HuH-7 (cell line): ENCODE measurements around the gene LIPG.
"Not testable (repeated sequence)": the region's sequence is repeated elsewhere in the genome, so short reads cannot be mapped to it uniquely, and the experiment has no call there.

Experiments used
- DNase-seq: peaks from one replicate; pipeline ENCODE4 v3.0.0; 2011; ENCODE audit warnings: low spot score

LIPG gene

DNA sequence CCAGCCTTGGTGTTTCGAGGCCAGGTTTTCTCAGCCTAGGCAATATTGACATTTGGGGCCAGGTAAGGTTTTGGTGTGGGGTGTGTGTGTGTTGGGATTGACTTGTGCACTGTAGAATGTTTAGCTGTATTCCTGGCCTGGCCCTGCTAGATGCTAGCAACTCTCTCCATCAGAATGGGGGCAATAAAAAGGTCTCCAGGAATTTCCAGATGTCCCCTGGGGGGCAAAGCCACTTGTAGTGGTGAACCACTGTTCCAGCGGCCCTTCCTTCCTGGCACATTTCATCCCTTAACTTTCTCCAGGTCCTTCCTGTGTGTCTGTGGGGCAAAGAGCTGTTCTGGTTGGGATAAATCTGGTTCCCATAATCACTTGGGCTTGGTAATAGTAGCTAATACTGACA lies 12.0 kb downstream of the LIPG start:
- no peak for DNase-seq

DNA sequence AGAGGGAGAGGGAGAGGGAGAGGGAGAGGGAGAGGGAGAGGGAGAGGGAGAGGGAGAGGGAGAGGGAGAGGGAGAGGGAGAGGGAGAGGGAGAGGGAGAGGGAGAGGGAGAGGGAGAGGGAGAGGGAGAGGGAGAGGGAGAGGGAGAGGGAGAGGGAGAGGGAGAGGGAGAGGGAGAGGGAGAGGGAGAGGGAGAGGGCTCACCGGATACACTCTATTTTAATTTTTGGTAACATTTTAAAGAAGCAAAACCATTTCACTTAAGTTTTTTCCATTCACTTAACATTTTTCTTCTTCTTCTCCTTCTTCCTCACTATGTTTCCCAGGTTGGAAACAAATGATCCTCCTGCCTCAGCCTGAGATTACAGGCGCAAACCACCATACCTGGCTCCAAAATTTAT lies 17.2 kb downstream of the LIPG start:
- not testable (repeated sequence) for DNase-seq

DNA sequence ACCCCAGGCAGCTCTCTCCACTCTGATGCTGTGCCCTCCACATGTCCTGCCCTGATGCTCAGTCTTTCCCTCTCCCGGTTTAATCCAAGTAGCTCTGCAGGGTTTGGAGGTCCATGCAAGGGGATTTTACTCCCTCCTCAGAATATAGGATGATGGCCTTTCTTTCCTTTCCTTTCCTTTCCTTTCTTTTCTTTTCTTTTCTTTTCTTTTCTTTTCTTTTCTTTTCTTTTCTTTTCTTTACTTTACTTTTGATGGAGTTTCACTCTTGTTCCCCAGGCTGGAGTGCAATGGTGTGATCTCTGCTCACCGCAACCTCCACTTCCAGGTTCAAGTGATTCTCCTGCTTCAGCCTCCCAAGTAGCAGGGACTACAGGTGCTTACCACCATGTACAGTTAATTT lies 17.7 kb downstream of the LIPG start:
- not testable (repeated sequence) for DNase-seq

DNA sequence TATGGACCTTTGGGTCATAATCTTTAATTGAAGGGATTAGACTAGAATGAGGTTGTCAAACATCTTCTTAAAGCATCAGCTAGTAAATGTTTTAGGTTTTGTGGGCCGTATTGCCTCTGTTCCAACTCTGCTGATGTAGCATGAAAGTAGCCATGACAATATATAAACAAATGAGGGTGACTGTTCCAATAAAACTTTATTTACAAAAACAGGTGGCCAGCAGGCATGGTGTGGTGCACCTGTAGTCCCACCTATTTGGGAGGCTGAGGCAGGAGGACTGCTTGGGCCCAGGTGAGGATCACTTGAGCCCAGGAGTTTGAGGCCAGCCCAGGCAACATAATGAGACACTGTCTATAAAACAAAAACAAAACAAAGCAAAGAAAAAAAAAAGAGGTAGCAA lies 18.4 kb downstream of the LIPG start:
- no peak for DNase-seq

DNA sequence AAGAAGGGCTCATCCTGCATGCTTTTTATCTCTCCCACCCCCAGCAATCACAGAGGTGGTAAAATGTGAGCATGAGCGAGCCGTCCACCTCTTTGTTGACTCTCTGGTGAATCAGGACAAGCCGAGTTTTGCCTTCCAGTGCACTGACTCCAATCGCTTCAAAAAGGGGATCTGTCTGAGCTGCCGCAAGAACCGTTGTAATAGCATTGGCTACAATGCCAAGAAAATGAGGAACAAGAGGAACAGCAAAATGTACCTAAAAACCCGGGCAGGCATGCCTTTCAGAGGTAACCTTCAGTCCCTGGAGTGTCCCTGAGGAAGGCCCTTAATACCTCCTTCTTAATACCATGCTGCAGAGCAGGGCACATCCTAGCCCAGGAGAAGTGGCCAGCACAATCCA lies 19.5 kb downstream of the LIPG start:
- DNase-seq: no peak

DNA sequence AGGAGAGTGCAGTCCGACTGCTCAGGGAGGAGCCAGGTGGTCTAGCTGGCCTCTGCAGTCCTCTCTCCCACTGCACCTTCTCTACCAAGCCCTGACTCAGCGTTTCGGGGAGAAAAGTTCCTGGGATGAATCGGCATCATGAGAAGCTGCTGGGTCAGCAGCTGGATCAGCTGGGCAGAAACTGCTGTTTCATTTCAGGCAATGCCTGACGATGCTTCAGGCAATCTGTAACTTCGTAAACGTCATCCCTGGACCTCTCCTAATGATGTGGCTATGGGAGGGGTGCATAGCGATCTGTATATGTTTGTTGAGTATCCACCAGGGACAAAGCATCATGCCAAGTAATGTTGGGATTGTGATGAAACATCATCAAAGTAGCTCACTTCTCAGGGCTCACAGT lies 20.7 kb downstream of the LIPG start:
- no peak for DNase-seq

DNA sequence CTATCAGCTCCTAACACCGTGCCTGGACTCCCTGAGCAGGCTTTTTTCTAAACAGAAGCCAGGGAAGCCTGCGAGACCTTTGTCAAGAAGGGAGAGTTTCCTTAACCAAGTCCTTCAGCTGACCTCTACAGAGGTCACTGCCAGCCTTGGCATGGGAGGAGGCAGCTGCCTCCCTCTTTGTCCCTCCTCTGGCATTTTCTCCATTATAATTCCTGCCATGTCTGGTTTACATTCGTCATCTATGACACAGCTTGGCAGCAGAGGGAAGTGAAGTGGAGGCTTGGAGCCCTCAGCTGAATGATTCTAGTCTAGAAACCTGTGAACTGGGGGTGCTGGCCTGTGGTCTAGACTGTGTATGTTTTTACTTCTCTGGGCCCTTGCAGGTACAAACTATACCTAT lies 22.5 kb downstream of the LIPG start:
- DNase-seq: no peak

DNA sequence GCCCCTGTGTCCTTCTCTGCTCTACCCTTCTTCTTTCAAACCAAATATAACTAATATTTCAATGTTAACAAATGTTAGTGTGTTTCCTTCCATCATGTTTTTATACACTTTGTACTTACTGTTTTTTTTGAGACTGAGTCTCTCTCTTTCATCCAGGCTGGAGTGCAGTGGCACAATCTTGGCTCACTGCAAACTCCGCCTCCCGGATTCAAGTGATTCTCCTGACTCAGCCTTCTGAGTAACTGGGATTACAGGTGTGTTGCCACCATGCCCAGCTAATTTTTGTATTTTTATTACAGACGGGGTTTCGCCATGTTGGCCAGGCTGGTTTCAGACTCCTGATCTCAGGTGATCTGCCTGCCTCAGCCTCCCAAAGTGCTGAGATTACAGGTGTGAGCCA lies 23.1 kb downstream of the LIPG start:
- not testable (repeated sequence) for DNase-seq

DNA sequence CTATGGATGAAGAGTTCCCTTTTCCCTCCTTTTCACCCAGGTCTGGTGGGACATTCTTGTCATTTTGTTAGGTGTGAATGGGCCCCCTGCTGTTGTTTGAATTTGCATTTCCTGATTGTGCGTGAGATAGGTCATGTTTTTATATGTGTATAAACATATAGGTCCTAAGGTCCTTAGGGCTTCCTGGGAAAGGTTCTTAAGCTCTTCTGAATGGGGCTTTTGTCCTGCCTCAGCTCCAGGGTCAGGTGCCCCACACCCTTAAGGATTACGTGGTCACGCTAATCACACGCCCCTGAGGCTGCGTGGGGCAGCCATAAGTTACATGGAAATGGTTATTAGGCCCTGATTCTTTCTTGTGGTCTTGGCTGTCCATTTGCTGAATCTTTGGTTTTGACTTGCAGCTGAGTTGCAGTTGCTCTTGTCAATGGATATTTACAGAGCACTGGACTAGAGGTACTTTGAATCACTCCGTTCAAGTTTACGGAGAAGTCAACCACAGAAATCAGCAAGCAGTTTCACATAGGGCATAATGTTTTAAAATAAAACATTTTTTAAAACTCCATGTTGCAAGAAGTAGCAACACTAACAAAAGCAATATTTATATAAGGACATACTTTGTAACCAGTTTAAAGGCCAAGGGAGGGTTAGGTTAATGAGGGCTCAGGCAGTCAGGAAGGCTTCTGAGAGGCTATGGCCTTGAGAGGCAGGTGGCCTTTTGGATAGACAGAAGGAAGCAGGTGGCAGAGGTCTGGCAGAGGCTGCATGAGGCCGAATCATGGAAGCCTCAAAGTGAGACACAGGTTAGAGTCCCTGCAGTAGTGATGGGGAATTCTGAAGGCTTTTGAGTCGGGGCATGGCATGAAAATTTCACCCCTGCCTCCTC lies 24.2 kb downstream of the LIPG start:
- DNase-seq: no peak

DNA sequence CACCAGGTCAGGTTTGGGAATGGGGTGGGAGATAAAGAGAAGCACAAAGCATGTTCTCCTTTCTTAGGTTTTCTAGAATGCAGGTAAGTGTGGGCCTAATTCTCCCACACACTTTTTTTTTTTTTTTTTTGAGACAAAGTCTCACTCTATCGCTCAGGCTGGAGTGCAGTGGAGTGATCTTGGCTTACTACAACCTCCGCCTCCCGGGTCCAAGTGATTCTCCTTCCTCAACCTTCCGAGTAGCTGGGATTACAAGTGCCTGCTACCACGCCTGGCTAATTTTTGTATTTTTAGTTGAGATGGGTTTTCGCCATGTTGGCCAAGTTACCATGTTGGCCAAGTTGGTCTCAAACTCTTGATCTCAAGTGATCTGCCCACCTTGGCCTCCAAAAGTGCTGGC lies 26.3 kb downstream of the LIPG start:
- no peak for DNase-seq

DNA sequence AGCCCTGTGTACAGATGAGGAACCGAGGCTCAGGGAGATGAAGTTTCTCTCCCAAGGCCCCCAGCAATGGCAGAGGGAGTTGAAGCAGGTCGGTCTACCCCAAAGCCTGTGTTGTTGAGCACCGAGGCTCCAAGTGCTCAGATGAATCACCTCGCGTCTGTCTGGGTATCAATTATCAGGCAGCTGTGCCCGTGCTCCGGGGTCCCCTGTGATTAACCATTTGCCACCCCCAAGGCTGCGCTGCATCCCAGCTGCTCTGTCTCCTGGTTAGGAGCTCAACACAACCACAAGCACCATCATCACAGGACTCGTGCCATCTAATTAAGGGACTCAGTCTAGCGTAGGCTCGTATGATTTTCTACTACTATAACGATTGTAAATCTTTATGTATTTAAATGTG lies 27.1 kb downstream of the LIPG start:
- DNase-seq: no peak

DNA sequence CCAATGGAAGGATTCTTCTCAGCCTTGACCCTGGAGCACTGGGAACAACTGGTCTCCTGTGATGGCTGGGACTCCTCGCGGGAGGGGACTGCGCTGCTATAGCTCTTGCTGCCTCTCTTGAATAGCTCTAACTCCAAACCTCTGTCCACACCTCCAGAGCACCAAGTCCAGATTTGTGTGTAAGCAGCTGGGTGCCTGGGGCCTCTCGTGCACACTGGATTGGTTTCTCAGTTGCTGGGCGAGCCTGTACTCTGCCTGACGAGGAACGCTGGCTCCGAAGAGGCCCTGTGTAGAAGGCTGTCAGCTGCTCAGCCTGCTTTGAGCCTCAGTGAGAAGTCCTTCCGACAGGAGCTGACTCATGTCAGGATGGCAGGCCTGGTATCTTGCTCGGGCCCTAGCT lies 28.8 kb downstream of the LIPG start:
- DNase-seq: no peak

DNA sequence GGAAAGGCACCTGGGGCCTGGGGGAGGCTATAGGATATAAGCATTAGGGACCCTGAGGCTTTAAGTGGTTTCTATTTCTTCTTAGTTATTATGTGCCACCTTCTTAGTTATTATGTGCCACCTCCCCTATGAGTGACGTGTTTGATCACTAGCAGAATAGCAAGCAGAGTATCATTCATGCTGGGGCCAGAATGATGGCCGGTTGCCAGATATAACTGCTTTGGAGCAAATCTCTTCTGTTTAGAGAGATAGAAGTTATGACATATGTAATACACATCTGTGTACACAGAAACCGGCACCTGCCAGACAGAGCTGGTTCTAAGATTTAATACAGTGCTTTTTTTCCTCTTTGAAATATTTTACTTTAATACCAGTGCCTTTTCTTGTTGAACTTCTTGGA lies 29.4 kb downstream of the LIPG start:
- DNase-seq: no peak

DNA sequence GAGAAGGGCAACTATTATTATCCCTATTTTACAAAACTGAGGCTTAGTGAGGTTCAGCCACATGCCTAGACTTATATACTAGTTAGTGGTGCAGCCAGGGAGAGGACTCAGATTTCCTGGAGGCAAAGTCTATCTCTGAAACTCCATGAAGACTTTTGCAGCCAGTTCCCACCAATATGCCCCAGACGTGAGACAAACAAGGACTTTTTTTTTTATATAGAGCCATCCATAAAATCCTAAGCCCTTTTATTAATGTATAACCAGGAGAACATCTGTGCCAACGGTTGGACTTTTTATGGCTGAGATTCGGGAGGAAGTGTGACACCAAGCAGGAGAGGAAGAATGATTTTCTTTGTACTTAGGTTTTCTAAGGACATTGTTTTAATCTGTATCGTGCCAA lies 29.9 kb downstream of the LIPG start:
- no peak for DNase-seq

DNA sequence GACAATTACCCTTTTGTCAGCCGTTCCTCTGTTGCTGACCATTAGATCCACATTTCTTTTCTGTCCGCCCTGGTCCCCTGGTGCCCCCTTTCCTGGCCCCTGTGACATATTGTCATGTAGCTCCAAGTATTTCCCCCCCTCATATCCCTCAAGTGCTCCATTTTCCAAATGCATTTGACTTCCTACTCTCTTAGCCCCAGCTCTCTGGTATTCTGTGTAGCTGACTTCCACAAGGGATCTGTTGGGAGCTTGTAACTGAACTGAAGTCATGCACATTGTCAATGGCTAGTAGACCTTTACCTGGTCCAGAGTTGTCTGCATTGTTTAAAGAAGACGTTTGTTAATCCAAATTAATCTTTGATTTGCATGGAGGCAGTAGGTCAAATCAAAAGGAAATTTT lies 34.8 kb downstream of the LIPG start:
- DNase-seq: no peak

DNA sequence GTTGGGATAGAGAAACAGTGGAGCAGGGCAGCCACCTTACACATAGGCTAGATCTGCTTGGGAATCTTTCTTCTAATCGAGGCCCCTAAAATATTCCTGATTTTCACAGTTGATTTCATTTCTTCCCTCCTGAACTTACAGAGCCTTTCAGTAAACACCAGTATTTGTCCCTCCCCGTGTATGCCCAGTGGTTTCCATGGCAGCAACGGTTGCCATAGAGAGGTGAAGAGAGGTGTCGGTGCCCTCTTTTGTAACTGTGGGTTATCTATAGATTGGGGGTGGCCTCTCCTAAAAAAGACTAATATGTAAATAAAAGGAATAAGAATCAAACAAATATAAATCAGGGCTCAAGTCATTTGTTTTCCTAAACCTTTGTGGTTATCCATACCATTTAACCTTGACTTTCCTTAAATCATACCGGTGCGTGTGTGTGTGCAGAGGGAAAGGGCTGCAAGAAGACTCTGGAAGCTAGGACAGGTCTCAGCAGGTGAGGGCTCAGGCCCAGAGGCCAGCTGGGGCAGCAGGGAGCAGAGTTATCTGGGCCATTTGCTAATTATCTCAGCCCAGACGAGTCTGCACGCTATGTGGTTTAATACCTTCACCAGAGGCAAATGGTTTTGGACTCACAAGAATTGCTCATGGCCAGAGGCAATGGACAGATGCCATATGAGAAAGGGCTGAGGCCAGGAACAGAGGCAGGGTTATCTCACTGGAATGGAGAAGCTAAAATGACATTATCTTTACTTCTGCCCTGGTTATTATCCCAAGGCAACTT lies 35.5 kb downstream of the LIPG start:
- DNase-seq: no peak

DNA sequence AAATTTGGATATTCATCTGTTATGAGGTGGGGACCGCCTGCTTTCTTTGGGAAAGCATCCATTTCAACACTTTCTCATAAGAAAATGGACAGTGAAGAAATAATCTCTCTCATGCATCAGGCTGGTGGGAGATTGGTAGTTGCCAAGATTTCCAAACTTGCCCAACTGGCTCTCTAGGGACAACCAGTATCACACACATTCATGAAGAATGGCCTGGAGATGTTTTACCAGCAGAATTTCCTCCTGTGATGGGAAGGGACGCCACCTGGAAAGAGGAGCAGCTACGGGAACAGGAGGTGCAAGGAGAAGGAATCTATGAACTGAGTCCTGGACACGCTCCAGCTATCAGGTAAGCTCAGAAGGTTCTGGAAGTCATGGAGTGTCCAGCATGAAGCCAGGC lies 39.4 kb downstream of the LIPG start:
- DNase-seq: no peak

DNA sequence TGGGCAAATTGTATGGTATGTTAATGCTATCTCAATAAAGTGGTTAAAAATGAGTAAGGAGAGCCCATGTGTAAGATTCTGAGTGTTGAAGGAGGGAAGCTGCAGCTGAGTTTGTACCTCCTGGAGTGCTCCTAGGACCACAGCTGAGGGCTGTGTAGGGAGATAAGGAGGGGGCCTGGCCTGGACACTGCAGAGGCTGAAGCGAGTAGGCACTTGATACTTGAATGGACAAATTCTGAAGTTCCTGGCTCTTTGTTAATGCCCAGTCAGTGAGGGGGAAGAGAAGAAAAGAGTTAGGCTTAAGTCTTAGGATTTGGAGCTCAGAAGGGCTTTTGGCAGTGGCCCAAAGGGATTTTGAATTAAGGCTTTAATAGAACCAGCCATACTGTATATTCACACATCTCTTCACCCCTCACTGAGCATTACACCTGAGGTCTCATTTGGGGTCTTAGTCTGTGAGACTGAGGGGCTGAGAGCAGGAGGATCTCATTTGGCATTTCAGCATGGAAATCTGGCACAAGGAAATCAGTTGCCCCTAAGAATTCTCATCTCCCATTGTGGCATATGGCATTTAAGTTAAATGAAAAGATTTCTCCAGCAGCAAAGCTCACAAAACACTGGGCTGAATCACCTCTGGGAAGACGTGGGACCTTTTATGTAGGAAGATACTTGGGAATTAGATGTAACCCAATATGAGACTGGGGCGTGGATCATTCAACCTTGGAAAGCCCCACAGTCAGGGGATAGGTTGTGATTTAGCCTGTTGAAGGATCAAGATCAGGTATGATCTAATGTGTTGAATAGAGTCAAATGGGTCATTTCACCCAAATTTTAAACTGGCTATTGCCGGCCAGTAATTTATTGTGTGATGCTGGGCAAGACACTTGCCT lies 46.8 kb downstream of the LIPG start:
- no peak for DNase-seq

DNA sequence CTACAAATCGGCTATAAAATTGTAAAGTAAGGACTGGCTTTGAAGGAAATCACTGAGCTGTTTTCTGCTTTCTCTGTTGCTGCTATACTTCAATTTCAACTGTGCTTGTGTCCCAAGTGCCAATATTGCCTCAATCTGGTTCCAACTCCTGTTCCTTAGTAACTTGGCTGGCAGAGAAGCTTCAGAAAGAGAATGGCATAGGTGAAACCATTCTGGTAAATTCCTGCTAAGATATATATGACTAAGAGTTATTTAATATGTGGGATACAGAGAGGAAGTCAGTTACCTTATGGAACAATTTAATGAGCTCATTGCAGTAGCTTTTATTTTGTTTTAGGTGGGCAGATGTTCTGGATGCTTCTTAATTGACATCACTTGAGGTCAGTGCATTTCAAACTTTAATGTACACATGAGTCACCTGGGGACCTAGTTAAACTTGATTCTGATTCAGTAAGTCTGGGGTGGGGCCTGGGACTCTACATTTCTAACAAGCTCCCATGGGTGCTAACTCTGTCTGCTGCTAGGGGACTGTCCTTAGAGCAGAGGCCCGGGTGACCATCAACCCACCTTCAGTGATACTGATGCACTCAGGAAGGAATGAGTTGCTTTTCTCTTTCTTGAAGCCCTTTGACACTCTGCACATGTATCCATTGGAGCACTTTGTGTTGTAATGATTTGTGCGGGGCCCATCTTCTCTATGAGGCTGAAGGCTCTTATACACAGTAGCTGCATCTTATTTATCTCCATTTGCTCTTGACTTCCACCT lies 47.6 kb downstream of the LIPG start:
- no peak for DNase-seq

DNA sequence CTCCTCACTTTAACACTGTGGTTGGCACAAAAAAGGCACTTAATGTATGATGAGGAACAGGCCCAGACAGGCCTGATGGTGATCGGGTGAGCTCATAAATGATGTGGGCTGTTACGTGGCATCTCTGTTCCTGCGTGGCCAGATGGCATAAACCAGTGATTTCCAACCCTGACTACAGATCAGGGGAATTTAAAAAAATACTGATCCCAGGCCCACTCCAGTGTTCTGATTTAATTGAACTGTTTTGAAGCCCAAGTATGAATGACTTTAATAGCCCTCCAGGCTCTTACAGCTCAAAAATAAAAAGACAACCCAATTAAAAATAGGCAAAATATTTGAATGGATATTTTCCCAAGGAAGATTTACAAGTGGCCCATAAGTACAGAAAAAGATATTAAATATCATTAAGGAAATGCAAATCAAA lies 48.2 kb downstream of the LIPG start:
- no peak for DNase-seq

DNA sequence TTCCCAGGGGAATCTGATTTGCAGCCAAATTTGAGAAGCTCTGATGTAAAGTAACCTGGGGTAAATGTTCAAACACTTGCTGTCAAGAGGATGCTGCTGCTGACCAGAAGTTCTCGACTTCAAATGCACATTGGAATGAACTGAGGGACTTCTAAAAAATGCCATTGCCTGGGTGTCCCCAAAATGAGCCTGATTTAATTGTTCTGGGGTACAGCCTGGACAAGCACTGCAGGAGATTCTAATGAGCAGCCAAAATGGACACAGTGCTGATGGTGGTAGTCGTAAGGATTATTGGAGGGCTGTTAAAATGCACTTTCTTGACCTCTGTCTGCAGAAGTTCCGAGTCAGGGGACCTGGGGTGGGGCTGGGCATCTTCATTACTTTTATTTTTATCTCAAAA lies 49.5 kb downstream of the LIPG start:
- DNase-seq: no peak
